HEK293 (cell line): ENCODE data around the gene SPTBN2.

ENCODE experiments used
- CTCF ChIA-PET: fragments of 350-600 bp; formaldehyde crosslinking; extraction: SDS; loops from one replicate; lab custom pipeline; 2021; ENCODE audit warnings: antibody characterized with exemption; lab: Yijun Ruan, JAX
- POLR2A ChIA-PET: fragments of 300-600 bp; formaldehyde crosslinking; extraction: SDS; loops from one replicate; lab custom pipeline; 2020; ENCODE audit warnings: antibody characterized with exemption, inconsistent platforms; lab: Yijun Ruan, JAX
- H3K27ac ChIP-seq: fragments of 200-500 bp; sonication (Bioruptor generic); 2 replicates; pipeline ENCODE4 v1.5.1; 2014; ENCODE audit warnings: low read depth, low read length, control low read depth, inconsistent platforms; ENCODE audit errors: extremely low read depth
- H3K36me3 ChIP-seq, 2 experiments: fragments of 200-500 bp in 1 of 2; sonication (Bioruptor generic) in 1 of 2; 1 replicate in 1 of 2; 2 replicates in 1 of 2; pipeline ENCODE4 v1.5.1; 2014 to 2017; ENCODE audit warnings: inconsistent platforms in 2 of 2, low read length in 2 of 2; ENCODE audit not compliant: control insufficient read depth in 2 of 2, insufficient read depth in 1 of 2
- H3K4me1 ChIP-seq: fragments of 200-500 bp; sonication (Bioruptor generic); 2 replicates; pipeline ENCODE4 v1.5.1; 2014; ENCODE audit warnings: mild to moderate bottlenecking, low read length, inconsistent platforms; ENCODE audit not compliant: control insufficient read depth, insufficient read depth
- H3K4me3 ChIP-seq: 2 replicates; pipeline ENCODE4 v1.5.1; 2011; ENCODE audit warnings: low read depth, mild to moderate bottlenecking, control low read depth, low read length, moderate library complexity
- H3K9me3 ChIP-seq: fragments of 200-500 bp; sonication (Bioruptor generic); 2 replicates; pipeline ENCODE4 v1.5.1; 2014; ENCODE audit warnings: low read depth, low read length, inconsistent platforms; ENCODE audit not compliant: control insufficient read depth, insufficient read depth
- GLIS2 ChIP-seq: fragments of 450-650 bp; formaldehyde crosslinking; IDR thresholded peaks from 2 replicates; pipeline ENCODE4 v1.5.1; 2016; ENCODE audit warnings: missing biosample characterization, missing genetic modification characterization
- TRIM28 ChIP-seq: IDR thresholded peaks from 2 replicates; pipeline ENCODE4 v1.6.1; 2011; ENCODE audit warnings: low read length, control low read depth, borderline replicate concordance
- ZFP37 ChIP-seq: fragments of 450-650 bp; formaldehyde crosslinking; IDR thresholded peaks from 2 replicates; pipeline ENCODE4 v1.5.1; 2016; ENCODE audit warnings: missing biosample characterization, missing genetic modification characterization
- ZFP69B ChIP-seq: fragments of 450-650 bp; formaldehyde crosslinking; IDR thresholded peaks from 2 replicates; pipeline ENCODE4 v1.5.1; 2016; ENCODE audit warnings: missing biosample characterization, missing genetic modification characterization
- ZNF274 ChIP-seq, 2 experiments: fragments of 200-500 bp in 1 of 2; fragments of 450-650 bp in 1 of 2; sonication (Bioruptor generic) in 1 of 2; formaldehyde crosslinking in 1 of 2; IDR thresholded peaks; 2 replicates each; pipeline versions ENCODE4 v1.5.1 to v1.6.1; 2014 to 2016; ENCODE audit warnings: borderline replicate concordance in 1 of 2, inconsistent platforms in 1 of 2, low read length in 1 of 2, missing biosample characterization in 1 of 2, missing genetic modification characterization in 1 of 2
- ZNF423 ChIP-seq: fragments of 450-650 bp; formaldehyde crosslinking; IDR thresholded peaks from 2 replicates; pipeline ENCODE4 v1.5.1; 2016; ENCODE audit warnings: missing biosample characterization, missing genetic modification characterization
- ZNF521 ChIP-seq: fragments of 450-650 bp; formaldehyde crosslinking; IDR thresholded peaks from 2 replicates; pipeline ENCODE4 v1.5.1; 2017; ENCODE audit warnings: missing biosample characterization, mild to moderate bottlenecking, missing genetic modification characterization
- ZNF544 ChIP-seq: fragments of 450-650 bp; formaldehyde crosslinking; IDR thresholded peaks from 2 replicates; pipeline ENCODE4 v1.5.0; 2017; ENCODE audit warnings: missing biosample characterization, missing genetic modification characterization
- ZNF610 ChIP-seq: fragments of 450-650 bp; formaldehyde crosslinking; IDR thresholded peaks from 2 replicates; pipeline ENCODE4 v1.5.1; 2016; ENCODE audit warnings: missing biosample characterization, missing genetic modification characterization, borderline replicate concordance
- ZNF707 ChIP-seq: fragments of 450-650 bp; formaldehyde crosslinking; IDR thresholded peaks from 2 replicates; pipeline ENCODE4 v1.5.1; 2016; ENCODE audit warnings: missing biosample characterization, missing genetic modification characterization
- ZNF837 ChIP-seq: fragments of 450-650 bp; formaldehyde crosslinking; IDR thresholded peaks from 2 replicates; pipeline ENCODE4 v1.5.1; 2016; ENCODE audit warnings: missing biosample characterization, missing genetic modification characterization
- TF ChIP-seq, protein P1 (sequence below): fragments of 450-650 bp; formaldehyde crosslinking; conservative IDR thresholded peaks from 2 replicates; pipeline ENCODE4 v1.5.1; 2016; ENCODE audit warnings: low read depth, missing biosample characterization, missing genetic modification characterization
- TF ChIP-seq, protein P2 (sequence below): fragments of 450-650 bp; formaldehyde crosslinking; IDR thresholded peaks from 2 replicates; pipeline ENCODE4 v1.5.1; 2017; ENCODE audit warnings: missing biosample characterization, missing genetic modification characterization
- TF ChIP-seq, protein P3 (sequence below): fragments of 450-650 bp; formaldehyde crosslinking; IDR thresholded peaks from 2 replicates; pipeline ENCODE4 v1.5.1; 2016; ENCODE audit warnings: missing biosample characterization, missing genetic modification characterization
- TF ChIP-seq, protein P4 (sequence below): fragments of 450-650 bp; formaldehyde crosslinking; IDR thresholded peaks from 2 replicates; pipeline ENCODE4 v1.5.1; 2016; ENCODE audit warnings: missing biosample characterization, missing genetic modification characterization, borderline replicate concordance
- TF ChIP-seq, protein P5 (sequence below): fragments of 450-650 bp; formaldehyde crosslinking; IDR thresholded peaks from 2 replicates; pipeline ENCODE4 v1.5.1; 2016; ENCODE audit warnings: missing biosample characterization, missing genetic modification characterization
- TF ChIP-seq, protein P6 (sequence below): fragments of 450-650 bp; formaldehyde crosslinking; IDR thresholded peaks from 2 replicates; pipeline ENCODE4 v1.5.1; 2016; ENCODE audit warnings: missing biosample characterization, missing genetic modification characterization

SPTBN2 gene

DNA sequence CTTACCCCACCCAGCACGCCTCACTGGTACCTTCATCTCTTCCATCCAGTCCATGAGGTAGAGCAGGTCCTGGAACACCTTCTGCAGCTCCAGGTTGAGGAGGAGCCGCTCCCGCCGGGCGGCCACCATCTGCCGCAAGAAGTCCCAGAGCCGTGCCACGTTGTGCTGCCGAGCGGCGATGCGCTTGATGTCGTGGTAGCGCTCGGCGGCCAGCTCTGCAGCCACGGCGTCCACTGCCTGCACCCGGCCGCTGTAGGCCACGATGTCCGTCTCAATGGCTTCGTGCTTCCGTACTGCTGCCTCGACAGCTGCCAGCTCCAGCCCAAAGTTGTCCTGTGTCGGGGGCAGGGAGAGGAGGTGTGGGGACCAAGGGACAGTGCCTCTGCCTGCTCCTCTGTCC is 21.5 kb downstream of the SPTBN2 start:
- POLR2A ChIA-PET: no interaction called here
- no peak overlapping the region for H3K4me3 ChIP-seq
- peaks cover 0 to 61% of the 10 kb centered on the region in 2 experiments; a peak in 2 of 3 replicates for H3K36me3 ChIP-seq
- CTCF ChIA-PET: interaction anchor here (0.5 to 1.0 kb wide), 2 partner anchors 13 to 67 kb away, joined by 4 to 8 read pairs; no protein-coding TSS in a partner anchor
- no peaks in the 10 kb centered on the region for H3K4me1 ChIP-seq
- H3K9me3 ChIP-seq: no peaks in the 10 kb centered on the region
- H3K27ac ChIP-seq: no peak overlapping the region
- TF ChIP-seq ZNF521 (no peak), ZNF610 (tag by site-specific recombination) (no peak)
- TF ChIP-seq, protein P1, sequence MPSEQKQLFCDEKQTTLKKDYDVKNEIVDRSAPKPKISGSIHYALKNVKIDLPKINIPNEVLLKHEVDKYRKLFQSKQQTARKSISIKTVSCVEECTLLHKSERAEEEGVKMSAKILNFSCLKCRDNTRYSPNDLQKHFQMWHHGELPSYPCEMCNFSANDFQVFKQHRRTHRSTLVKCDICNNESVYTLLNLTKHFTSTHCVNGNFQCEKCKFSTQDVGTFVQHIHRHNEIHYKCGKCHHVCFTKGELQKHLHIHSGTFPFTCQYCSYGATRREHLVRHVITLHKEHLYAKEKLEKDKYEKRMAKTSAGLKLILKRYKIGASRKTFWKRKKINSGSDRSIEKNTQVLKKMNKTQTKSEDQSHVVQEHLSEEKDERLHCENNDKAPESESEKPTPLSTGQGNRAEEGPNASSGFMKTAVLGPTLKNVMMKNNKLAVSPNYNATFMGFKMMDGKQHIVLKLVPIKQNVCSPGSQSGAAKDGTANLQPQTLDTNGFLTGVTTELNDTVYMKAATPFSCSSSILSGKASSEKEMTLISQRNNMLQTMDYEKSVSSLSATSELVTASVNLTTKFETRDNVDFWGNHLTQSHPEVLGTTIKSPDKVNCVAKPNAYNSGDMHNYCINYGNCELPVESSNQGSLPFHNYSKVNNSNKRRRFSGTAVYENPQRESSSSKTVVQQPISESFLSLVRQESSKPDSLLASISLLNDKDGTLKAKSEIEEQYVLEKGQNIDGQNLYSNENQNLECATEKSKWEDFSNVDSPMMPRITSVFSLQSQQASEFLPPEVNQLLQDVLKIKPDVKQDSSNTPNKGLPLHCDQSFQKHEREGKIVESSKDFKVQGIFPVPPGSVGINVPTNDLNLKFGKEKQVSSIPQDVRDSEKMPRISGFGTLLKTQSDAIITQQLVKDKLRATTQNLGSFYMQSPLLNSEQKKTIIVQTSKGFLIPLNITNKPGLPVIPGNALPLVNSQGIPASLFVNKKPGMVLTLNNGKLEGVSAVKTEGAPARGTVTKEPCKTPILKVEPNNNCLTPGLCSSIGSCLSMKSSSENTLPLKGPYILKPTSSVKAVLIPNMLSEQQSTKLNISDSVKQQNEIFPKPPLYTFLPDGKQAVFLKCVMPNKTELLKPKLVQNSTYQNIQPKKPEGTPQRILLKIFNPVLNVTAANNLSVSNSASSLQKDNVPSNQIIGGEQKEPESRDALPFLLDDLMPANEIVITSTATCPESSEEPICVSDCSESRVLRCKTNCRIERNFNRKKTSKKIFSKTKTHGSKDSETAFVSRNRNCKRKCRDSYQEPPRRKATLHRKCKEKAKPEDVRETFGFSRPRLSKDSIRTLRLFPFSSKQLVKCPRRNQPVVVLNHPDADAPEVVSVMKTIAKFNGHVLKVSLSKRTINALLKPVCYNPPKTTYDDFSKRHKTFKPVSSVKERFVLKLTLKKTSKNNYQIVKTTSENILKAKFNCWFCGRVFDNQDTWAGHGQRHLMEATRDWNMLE (tag by site-specific recombination): no peak

DNA sequence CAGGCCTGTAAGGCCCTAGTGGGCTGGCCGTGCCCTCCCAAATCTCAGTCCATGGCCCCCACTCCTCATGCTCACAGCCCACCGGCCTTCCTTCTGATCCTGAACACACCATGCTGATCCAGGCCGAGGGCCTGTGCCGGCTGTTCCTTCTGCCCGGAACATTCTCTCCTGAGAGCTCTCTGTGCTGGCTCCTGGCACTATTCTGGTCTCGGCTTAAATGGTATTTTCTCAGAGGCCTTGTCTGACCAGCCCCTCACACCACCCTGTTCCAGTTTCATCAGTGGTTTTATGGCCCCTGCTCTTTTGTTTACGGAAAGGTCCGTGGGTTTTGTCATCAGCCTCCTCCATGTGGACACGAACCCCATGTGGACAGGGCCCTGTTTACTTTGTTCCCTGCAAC is 22.0 kb downstream of the SPTBN2 start:
- ChIA-PET POLR2A (no interaction called here), CTCF (interaction anchor here (0.6 kb wide), 1 partner anchor 9 kb away, joined by 4 read pairs; no protein-coding TSS in a partner anchor)
- Histone ChIP-seq H3K9me3 (no peaks in the 10 kb centered on the region), H3K36me3 (peaks cover 0 to 61% of the 10 kb centered on the region in 2 experiments; a peak in 2 of 3 replicates), H3K27ac (no peak overlapping the region), H3K4me3 (no peak overlapping the region), H3K4me1 (no peaks in the 10 kb centered on the region)
- TF ChIP-seq, protein P2, sequence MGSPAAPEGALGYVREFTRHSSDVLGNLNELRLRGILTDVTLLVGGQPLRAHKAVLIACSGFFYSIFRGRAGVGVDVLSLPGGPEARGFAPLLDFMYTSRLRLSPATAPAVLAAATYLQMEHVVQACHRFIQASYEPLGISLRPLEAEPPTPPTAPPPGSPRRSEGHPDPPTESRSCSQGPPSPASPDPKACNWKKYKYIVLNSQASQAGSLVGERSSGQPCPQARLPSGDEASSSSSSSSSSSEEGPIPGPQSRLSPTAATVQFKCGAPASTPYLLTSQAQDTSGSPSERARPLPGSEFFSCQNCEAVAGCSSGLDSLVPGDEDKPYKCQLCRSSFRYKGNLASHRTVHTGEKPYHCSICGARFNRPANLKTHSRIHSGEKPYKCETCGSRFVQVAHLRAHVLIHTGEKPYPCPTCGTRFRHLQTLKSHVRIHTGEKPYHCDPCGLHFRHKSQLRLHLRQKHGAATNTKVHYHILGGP: no peak
- TF ChIP-seq, protein P3, sequence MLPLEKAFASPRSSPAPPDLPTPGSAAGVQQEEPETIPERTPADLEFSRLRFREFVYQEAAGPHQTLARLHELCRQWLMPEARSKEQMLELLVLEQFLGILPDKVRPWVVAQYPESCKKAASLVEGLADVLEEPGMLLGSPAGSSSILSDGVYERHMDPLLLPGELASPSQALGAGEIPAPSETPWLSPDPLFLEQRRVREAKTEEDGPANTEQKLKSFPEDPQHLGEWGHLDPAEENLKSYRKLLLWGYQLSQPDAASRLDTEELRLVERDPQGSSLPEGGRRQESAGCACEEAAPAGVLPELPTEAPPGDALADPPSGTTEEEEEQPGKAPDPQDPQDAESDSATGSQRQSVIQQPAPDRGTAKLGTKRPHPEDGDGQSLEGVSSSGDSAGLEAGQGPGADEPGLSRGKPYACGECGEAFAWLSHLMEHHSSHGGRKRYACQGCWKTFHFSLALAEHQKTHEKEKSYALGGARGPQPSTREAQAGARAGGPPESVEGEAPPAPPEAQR (tag by site-specific recombination): no peak
- TF ChIP-seq ZNF544 (tag by site-specific recombination): no peak
- TF ChIP-seq ZNF707 (tag by site-specific recombination): no peak
- TF ChIP-seq TRIM28: no peak
- TF ChIP-seq ZFP37: no peak
- TF ChIP-seq, protein P4, sequence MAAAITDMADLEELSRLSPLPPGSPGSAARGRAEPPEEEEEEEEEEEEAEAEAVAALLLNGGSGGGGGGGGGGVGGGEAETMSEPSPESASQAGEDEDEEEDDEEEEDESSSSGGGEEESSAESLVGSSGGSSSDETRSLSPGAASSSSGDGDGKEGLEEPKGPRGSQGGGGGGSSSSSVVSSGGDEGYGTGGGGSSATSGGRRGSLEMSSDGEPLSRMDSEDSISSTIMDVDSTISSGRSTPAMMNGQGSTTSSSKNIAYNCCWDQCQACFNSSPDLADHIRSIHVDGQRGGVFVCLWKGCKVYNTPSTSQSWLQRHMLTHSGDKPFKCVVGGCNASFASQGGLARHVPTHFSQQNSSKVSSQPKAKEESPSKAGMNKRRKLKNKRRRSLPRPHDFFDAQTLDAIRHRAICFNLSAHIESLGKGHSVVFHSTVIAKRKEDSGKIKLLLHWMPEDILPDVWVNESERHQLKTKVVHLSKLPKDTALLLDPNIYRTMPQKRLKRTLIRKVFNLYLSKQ (tag by site-specific recombination): no peak
- TF ChIP-seq ZFP69B: no peak
- TF ChIP-seq ZNF274 (IDR thresholded peaks at IDR 0.05; ENCODE audit: low read length): no peak
- no peak for TF ChIP-seq ZNF274 (tag by site-specific recombination; IDR thresholded peaks at IDR 0.05; ENCODE audit: borderline replicate concordance)
- TF ChIP-seq, protein P5, sequence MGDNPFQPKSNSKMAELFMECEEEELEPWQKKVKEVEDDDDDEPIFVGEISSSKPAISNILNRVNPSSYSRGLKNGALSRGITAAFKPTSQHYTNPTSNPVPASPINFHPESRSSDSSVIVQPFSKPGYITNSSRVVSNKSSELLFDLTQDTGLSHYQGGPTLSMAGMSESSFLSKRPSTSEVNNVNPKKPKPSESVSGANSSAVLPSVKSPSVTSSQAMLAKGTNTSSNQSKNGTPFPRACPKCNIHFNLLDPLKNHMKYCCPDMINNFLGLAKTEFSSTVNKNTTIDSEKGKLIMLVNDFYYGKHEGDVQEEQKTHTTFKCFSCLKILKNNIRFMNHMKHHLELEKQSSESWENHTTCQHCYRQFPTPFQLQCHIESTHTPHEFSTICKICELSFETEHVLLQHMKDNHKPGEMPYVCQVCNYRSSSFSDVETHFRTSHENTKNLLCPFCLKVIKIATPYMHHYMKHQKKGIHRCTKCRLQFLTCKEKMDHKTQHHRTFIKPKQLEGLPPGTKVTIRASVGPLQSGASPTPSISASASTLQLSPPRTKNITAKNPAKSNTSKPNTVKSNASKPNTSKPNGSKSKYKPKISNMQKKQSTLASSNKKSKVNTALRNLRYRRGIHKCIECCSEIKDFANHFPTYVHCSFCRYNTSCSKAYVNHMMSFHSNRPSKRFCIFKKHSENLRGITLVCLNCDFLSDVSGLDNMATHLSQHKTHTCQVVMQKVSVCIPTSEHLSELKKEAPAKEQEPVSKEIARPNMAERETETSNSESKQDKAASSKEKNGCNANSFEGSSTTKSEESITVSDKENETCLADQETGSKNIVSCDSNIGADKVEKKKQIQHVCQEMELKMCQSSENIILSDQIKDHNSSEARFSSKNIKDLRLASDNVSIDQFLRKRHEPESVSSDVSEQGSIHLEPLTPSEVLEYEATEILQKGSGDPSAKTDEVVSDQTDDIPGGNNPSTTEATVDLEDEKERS (tag by site-specific recombination): no peak
- TF ChIP-seq, protein P6, sequence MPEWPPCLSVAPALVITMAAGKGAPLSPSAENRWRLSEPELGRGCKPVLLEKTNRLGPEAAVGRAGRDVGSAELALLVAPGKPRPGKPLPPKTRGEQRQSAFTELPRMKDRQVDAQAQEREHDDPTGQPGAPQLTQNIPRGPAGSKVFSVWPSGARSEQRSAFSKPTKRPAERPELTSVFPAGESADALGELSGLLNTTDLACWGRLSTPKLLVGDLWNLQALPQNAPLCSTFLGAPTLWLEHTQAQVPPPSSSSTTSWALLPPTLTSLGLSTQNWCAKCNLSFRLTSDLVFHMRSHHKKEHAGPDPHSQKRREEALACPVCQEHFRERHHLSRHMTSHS (tag by site-specific recombination): no peak
- no peak for TF ChIP-seq ZNF610 (tag by site-specific recombination)
- TF ChIP-seq ZNF837 (tag by site-specific recombination): no peak
- TF ChIP-seq ZNF423 (tag by site-specific recombination): no peak
- TF ChIP-seq GLIS2 (tag by site-specific recombination): no peak
